WTC11 (cell line): ENCODE data around the gene MTA1. TPM values are rescaled to one million over a fixed set of nuclear protein-coding genes. Genes with fewer than 3 reads are reported as not detected.

Source experiments
- ATAC-seq: fragments of 200-7000 bp; cut with Tn5 transposase; 2 replicates; pipeline ENCODE4 v1.10.0; 2021; ENCODE audit warnings: mild to moderate bottlenecking, moderate library complexity
- CTCF ChIA-PET: fragments of 300-600 bp; sonication (Branson Sonifier 250); formaldehyde crosslinking; loops from one replicate; lab custom pipeline; 2021; ENCODE audit warnings: antibody characterized with exemption; lab: Charles Lee
- POLR2A ChIA-PET: fragments of 350-600 bp; sonication (Branson Sonifier 250); formaldehyde crosslinking; loops from one replicate; lab custom pipeline; 2021; ENCODE audit warnings: antibody characterized with exemption; lab: Charles Lee
- DNase-seq: peaks from one replicate; pipeline ENCODE4 v3.0.0; 2021; ENCODE audit warnings: low spot score
- H3K27ac Mint-ChIP-seq: 2 replicates; pipeline ENCODE4 v1.8.0; 2021; ENCODE audit warnings: mixed read lengths
- H3K27me3 Mint-ChIP-seq: 2 replicates; pipeline ENCODE4 v1.8.0; 2021; ENCODE audit warnings: low read depth, mild to moderate bottlenecking, moderate library complexity, mixed read lengths
- H3K36me3 Mint-ChIP-seq: 2 replicates; pipeline ENCODE4 v1.8.0; 2021; ENCODE audit warnings: mixed read lengths
- H3K4me1 Mint-ChIP-seq: 2 replicates; pipeline ENCODE4 v1.8.0; 2022; ENCODE audit warnings: mixed read lengths
- H3K4me3 Mint-ChIP-seq: 2 replicates; pipeline ENCODE4 v1.8.0; 2021; ENCODE audit warnings: mild to moderate bottlenecking, moderate library complexity, mixed read lengths
- H3K9me3 Mint-ChIP-seq: 2 replicates; pipeline ENCODE4 v1.8.0; 2021; ENCODE audit warnings: mixed read lengths
- ATF1 ChIP-seq: sonication (generic); formaldehyde crosslinking; IDR thresholded peaks from 2 replicates; pipeline ENCODE4 v1.8.1; 2023; ENCODE audit warnings: mild to moderate bottlenecking, moderate library complexity, missing genetic modification reagents
- CBFB ChIP-seq: sonication (generic); formaldehyde crosslinking; IDR thresholded peaks from 2 replicates; pipeline ENCODE4 v1.8.1; 2022; ENCODE audit warnings: mild to moderate bottlenecking, low read depth, missing genetic modification reagents
- ELF4 ChIP-seq: sonication (generic); formaldehyde crosslinking; IDR thresholded peaks from 2 replicates; pipeline ENCODE4 v1.8.1; 2022; ENCODE audit warnings: low read depth, mild to moderate bottlenecking, moderate library complexity, missing genetic modification reagents
- FOXJ3 ChIP-seq: sonication (generic); formaldehyde crosslinking; IDR thresholded peaks from 2 replicates; pipeline ENCODE4 v1.9.0; 2021; ENCODE audit warnings: missing genetic modification reagents, mild to moderate bottlenecking, borderline replicate concordance
- GTF2I ChIP-seq: fragments of 250-450 bp; sonication (Bioruptor Pico); conservative IDR thresholded peaks from 2 replicates; pipeline ENCODE4 v1.4.0; 2021; ENCODE audit warnings: mild to moderate bottlenecking
- JUN ChIP-seq: sonication (generic); formaldehyde crosslinking; IDR thresholded peaks from 2 replicates; pipeline ENCODE4 v1.8.0; 2023; ENCODE audit warnings: mild to moderate bottlenecking, missing genetic modification reagents
- NR2C2 ChIP-seq: sonication (generic); formaldehyde crosslinking; IDR thresholded peaks from 2 replicates; pipeline ENCODE4 v1.8.0; 2022; ENCODE audit warnings: mild to moderate bottlenecking, missing genetic modification reagents
- SMAD3 ChIP-seq: sonication (generic); formaldehyde crosslinking; IDR thresholded peaks from 2 replicates; pipeline ENCODE4 v1.8.0; 2022; ENCODE audit warnings: missing genetic modification reagents, mild to moderate bottlenecking, borderline replicate concordance
- TEAD4 ChIP-seq: sonication (generic); formaldehyde crosslinking; IDR thresholded peaks from 2 replicates; pipeline ENCODE4 v1.8.0; 2022; ENCODE audit warnings: mild to moderate bottlenecking, missing genetic modification reagents
- ZNF138 ChIP-seq: sonication (generic); formaldehyde crosslinking; conservative IDR thresholded peaks from 2 replicates; pipeline ENCODE4 v1.8.1; 2022; ENCODE audit warnings: mild to moderate bottlenecking, moderate library complexity, missing genetic modification reagents
- total RNA-seq: library from RNA; stranded (reverse); gene quantifications from 3 replicates; pipeline ENCODE4 v1.2.3, GENCODE V29; 2021
- TF ChIP-seq, protein P1 (sequence below): sonication (generic); formaldehyde crosslinking; IDR thresholded peaks from 2 replicates; pipeline ENCODE4 v1.8.1; 2023; ENCODE audit warnings: mild to moderate bottlenecking, missing genetic modification reagents, borderline replicate concordance
- TF ChIP-seq, protein P2 (sequence below): sonication (generic); formaldehyde crosslinking; IDR thresholded peaks from 2 replicates; pipeline ENCODE4 v1.8.0; 2023; ENCODE audit warnings: missing genetic modification reagents, mild to moderate bottlenecking, borderline replicate concordance
- TF ChIP-seq, protein P3 (sequence below): sonication (generic); formaldehyde crosslinking; IDR thresholded peaks from 2 replicates; pipeline ENCODE4 v1.8.0; 2023; ENCODE audit warnings: mild to moderate bottlenecking, missing genetic modification reagents
- TF ChIP-seq, protein P4 (sequence below): sonication (generic); formaldehyde crosslinking; IDR thresholded peaks from 2 replicates; pipeline ENCODE4 v1.8.1; 2022; ENCODE audit warnings: mild to moderate bottlenecking, missing genetic modification reagents, moderate library complexity, borderline replicate concordance
- TF ChIP-seq, protein P5 (sequence below): sonication (generic); formaldehyde crosslinking; IDR thresholded peaks from 2 replicates; pipeline ENCODE4 v1.8.1; 2022; ENCODE audit warnings: low read depth, missing genetic modification reagents, borderline replicate concordance
- TF ChIP-seq, protein P6 (sequence below): sonication (generic); formaldehyde crosslinking; IDR thresholded peaks from 2 replicates; pipeline ENCODE4 v1.8.1; 2023; ENCODE audit warnings: mild to moderate bottlenecking, missing genetic modification reagents

The MTA1 gene
- total RNA-seq, 1 experiment from 2014 or later: 279 TPM

DNA sequence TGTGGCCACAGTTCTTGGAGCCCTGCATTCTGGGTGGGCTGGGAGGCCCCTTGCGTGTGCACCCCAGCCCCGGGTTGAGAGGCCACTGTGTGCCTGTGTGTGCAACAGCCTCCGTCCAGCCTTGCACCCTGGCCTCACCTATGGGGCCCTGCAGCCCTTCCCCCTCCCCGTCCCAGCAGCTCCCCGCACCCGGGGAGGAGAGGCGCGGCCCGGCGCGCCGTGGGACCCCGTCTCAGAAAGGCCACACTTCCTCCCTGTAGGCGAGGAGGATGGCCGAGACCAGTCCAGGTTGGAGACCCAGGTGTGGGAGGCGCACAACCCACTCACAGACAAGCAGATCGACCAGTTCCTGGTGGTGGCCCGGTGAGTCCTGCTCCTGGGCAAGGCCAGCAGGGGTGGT, 38.4 kb downstream of the MTA1 start:
- ChIA-PET CTCF (interaction anchor here (2.2 kb wide), 1 partner anchor 23 kb away, joined by 10 read pairs; no protein-coding TSS in a partner anchor), POLR2A (no interaction called here)
- H3K27me3 Mint-ChIP-seq: no peaks in the 10 kb centered on the region
- H3K27ac Mint-ChIP-seq: no peak overlapping the region
- H3K4me1 Mint-ChIP-seq: no peaks in the 10 kb centered on the region
- ATAC-seq (no peak), DNase-seq (no peak)
- TF ChIP-seq JUN (CRISPR knock-in tag): no peak
- TF ChIP-seq, protein P1, sequence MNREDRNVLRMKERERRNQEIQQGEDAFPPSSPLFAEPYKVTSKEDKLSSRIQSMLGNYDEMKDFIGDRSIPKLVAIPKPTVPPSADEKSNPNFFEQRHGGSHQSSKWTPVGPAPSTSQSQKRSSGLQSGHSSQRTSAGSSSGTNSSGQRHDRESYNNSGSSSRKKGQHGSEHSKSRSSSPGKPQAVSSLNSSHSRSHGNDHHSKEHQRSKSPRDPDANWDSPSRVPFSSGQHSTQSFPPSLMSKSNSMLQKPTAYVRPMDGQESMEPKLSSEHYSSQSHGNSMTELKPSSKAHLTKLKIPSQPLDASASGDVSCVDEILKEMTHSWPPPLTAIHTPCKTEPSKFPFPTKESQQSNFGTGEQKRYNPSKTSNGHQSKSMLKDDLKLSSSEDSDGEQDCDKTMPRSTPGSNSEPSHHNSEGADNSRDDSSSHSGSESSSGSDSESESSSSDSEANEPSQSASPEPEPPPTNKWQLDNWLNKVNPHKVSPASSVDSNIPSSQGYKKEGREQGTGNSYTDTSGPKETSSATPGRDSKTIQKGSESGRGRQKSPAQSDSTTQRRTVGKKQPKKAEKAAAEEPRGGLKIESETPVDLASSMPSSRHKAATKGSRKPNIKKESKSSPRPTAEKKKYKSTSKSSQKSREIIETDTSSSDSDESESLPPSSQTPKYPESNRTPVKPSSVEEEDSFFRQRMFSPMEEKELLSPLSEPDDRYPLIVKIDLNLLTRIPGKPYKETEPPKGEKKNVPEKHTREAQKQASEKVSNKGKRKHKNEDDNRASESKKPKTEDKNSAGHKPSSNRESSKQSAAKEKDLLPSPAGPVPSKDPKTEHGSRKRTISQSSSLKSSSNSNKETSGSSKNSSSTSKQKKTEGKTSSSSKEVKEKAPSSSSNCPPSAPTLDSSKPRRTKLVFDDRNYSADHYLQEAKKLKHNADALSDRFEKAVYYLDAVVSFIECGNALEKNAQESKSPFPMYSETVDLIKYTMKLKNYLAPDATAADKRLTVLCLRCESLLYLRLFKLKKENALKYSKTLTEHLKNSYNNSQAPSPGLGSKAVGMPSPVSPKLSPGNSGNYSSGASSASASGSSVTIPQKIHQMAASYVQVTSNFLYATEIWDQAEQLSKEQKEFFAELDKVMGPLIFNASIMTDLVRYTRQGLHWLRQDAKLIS (CRISPR knock-in tag): no peak
- TF ChIP-seq, protein P2, sequence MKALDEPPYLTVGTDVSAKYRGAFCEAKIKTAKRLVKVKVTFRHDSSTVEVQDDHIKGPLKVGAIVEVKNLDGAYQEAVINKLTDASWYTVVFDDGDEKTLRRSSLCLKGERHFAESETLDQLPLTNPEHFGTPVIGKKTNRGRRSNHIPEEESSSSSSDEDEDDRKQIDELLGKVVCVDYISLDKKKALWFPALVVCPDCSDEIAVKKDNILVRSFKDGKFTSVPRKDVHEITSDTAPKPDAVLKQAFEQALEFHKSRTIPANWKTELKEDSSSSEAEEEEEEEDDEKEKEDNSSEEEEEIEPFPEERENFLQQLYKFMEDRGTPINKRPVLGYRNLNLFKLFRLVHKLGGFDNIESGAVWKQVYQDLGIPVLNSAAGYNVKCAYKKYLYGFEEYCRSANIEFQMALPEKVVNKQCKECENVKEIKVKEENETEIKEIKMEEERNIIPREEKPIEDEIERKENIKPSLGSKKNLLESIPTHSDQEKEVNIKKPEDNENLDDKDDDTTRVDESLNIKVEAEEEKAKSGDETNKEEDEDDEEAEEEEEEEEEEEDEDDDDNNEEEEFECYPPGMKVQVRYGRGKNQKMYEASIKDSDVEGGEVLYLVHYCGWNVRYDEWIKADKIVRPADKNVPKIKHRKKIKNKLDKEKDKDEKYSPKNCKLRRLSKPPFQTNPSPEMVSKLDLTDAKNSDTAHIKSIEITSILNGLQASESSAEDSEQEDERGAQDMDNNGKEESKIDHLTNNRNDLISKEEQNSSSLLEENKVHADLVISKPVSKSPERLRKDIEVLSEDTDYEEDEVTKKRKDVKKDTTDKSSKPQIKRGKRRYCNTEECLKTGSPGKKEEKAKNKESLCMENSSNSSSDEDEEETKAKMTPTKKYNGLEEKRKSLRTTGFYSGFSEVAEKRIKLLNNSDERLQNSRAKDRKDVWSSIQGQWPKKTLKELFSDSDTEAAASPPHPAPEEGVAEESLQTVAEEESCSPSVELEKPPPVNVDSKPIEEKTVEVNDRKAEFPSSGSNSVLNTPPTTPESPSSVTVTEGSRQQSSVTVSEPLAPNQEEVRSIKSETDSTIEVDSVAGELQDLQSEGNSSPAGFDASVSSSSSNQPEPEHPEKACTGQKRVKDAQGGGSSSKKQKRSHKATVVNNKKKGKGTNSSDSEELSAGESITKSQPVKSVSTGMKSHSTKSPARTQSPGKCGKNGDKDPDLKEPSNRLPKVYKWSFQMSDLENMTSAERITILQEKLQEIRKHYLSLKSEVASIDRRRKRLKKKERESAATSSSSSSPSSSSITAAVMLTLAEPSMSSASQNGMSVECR (CRISPR knock-in tag): no peak
- TF ChIP-seq FOXJ3 (CRISPR knock-in tag): no peak
- TF ChIP-seq, protein P3, sequence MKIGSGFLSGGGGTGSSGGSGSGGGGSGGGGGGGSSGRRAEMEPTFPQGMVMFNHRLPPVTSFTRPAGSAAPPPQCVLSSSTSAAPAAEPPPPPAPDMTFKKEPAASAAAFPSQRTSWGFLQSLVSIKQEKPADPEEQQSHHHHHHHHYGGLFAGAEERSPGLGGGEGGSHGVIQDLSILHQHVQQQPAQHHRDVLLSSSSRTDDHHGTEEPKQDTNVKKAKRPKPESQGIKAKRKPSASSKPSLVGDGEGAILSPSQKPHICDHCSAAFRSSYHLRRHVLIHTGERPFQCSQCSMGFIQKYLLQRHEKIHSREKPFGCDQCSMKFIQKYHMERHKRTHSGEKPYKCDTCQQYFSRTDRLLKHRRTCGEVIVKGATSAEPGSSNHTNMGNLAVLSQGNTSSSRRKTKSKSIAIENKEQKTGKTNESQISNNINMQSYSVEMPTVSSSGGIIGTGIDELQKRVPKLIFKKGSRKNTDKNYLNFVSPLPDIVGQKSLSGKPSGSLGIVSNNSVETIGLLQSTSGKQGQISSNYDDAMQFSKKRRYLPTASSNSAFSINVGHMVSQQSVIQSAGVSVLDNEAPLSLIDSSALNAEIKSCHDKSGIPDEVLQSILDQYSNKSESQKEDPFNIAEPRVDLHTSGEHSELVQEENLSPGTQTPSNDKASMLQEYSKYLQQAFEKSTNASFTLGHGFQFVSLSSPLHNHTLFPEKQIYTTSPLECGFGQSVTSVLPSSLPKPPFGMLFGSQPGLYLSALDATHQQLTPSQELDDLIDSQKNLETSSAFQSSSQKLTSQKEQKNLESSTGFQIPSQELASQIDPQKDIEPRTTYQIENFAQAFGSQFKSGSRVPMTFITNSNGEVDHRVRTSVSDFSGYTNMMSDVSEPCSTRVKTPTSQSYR (CRISPR knock-in tag): no peak
- TF ChIP-seq SMAD3 (CRISPR knock-in tag): no peak
- TF ChIP-seq, protein P4, sequence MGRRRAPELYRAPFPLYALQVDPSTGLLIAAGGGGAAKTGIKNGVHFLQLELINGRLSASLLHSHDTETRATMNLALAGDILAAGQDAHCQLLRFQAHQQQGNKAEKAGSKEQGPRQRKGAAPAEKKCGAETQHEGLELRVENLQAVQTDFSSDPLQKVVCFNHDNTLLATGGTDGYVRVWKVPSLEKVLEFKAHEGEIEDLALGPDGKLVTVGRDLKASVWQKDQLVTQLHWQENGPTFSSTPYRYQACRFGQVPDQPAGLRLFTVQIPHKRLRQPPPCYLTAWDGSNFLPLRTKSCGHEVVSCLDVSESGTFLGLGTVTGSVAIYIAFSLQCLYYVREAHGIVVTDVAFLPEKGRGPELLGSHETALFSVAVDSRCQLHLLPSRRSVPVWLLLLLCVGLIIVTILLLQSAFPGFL (CRISPR knock-in tag): no peak
- TF ChIP-seq, protein P5, sequence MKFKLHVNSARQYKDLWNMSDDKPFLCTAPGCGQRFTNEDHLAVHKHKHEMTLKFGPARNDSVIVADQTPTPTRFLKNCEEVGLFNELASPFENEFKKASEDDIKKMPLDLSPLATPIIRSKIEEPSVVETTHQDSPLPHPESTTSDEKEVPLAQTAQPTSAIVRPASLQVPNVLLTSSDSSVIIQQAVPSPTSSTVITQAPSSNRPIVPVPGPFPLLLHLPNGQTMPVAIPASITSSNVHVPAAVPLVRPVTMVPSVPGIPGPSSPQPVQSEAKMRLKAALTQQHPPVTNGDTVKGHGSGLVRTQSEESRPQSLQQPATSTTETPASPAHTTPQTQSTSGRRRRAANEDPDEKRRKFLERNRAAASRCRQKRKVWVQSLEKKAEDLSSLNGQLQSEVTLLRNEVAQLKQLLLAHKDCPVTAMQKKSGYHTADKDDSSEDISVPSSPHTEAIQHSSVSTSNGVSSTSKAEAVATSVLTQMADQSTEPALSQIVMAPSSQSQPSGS (CRISPR knock-in tag): no peak
- TF ChIP-seq ZNF138 (CRISPR knock-in tag): no peak
- no peak for TF ChIP-seq GTF2I (CRISPR knock-in tag)
- TF ChIP-seq ATF1: no peak
- no peak for TF ChIP-seq ELF4
- TF ChIP-seq CBFB (CRISPR knock-in tag): no peak
- no peak for TF ChIP-seq TEAD4 (CRISPR knock-in tag)
- TF ChIP-seq, protein P6, sequence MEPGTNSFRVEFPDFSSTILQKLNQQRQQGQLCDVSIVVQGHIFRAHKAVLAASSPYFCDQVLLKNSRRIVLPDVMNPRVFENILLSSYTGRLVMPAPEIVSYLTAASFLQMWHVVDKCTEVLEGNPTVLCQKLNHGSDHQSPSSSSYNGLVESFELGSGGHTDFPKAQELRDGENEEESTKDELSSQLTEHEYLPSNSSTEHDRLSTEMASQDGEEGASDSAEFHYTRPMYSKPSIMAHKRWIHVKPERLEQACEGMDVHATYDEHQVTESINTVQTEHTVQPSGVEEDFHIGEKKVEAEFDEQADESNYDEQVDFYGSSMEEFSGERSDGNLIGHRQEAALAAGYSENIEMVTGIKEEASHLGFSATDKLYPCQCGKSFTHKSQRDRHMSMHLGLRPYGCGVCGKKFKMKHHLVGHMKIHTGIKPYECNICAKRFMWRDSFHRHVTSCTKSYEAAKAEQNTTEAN: no peak
- TF ChIP-seq NR2C2: no peak
- H3K4me3 Mint-ChIP-seq: no peak overlapping the region
- peaks cover 30% of the 10 kb centered on the region for H3K36me3 Mint-ChIP-seq
- no peaks in the 10 kb centered on the region for H3K9me3 Mint-ChIP-seq
